HG02840 (cell line): ENCODE data around the gene NPY5R.

Experiments
- ATAC-seq: cut with Tn5 transposase; IDR thresholded peaks from one replicate; pipeline ENCODE4 v1.9.1; 2021; ENCODE audit warnings: mild to moderate bottlenecking, moderate library complexity, moderate number of reproducible peaks; ENCODE audit not compliant: unreplicated experiment, low FRiP score

Gene NPY5R

GRCh38 chr4:163343604-163344146 is at the start of gene NPY5R:
NPY5R (plus strand) TSS chr4:163343892; CDS start chr4:163350274, 6,382 bp downstream.
- ATAC-seq: no peak

- ATAC-seq: no peak
Measured at GRCh38 chr4:163295138-163295537, 48.6 kb upstream of the NPY5R start.

- ATAC-seq: no peak
Measured at GRCh38 chr4:163300445-163300844, 43.2 kb upstream of the NPY5R start.

- no peak for ATAC-seq
Measured at GRCh38 chr4:163303069-163303468, 40.6 kb upstream of the NPY5R start.

GRCh38 chr4:163309466-163309865 is 34.2 kb upstream of the NPY5R start:
- no peak for ATAC-seq

- no peak for ATAC-seq
Measured at GRCh38 chr4:163317110-163317509, 26.6 kb upstream of the NPY5R start.

- ATAC-seq: no peak
Measured at GRCh38 chr4:163330916-163331628, 12.6 kb upstream of the NPY5R start.

- no peak for ATAC-seq
Measured at GRCh38 chr4:163331629-163332376, 11.9 kb upstream of the NPY5R start.

- peak; percentile 62 for ATAC-seq
Measured at GRCh38 chr4:163332526-163333406, 10.9 kb upstream of the NPY5R start, which contains the start of gene NPY1R. NPY1R (minus strand) TSS chr4:163332596; CDS start chr4:163326554, 6,042 bp downstream.

- ATAC-seq: no peak
Measured at GRCh38 chr4:163335384-163335783, 8.3 kb upstream of the NPY5R start.

- ATAC-seq: no peak
Measured at GRCh38 chr4:163344147-163345125, 744 bp downstream of the NPY5R start.

GRCh38 chr4:163350672-163351071 is 7.0 kb downstream of the NPY5R start:
- no peak for ATAC-seq

GRCh38 chr4:163353054-163353453 is 9.4 kb downstream of the NPY5R start:
- no peak for ATAC-seq

GRCh38 chr4:163356104-163356503 is 12.4 kb downstream of the NPY5R start:
- ATAC-seq: no peak

- ATAC-seq: no peak
Measured at GRCh38 chr4:163367651-163368050, 24.0 kb downstream of the NPY5R start.

GRCh38 chr4:163372029-163372428 is 28.3 kb downstream of the NPY5R start:
- ATAC-seq: no peak

- ATAC-seq: no peak
Measured at GRCh38 chr4:163378661-163379060, 35.0 kb downstream of the NPY5R start.

- ATAC-seq: no peak
Measured at GRCh38 chr4:163380703-163381102, 37.0 kb downstream of the NPY5R start.

- ATAC-seq: no peak
Measured at GRCh38 chr4:163382178-163382869, 38.6 kb downstream of the NPY5R start.
